Measurements from ENCODE around the gene RAB40AL. TPM values are rescaled to one million over a fixed set of nuclear protein-coding genes. Genes with fewer than 3 reads are reported as not detected.
"Not testable (repeated sequence)": the region's sequence is repeated elsewhere in the genome, so short reads cannot be mapped to it uniquely, and the experiment has no call there.

RAB40AL gene
- polyA plus RNA-seq, 1 donor from 2014 or later, result not detected

- no peaks in the 10 kb centered on the region for H3K4me1 Mint-ChIP-seq
- peaks cover 7 to 27% (median 14%) of the 10 kb centered on the region in 3 donors for H3K9me3 Mint-ChIP-seq
- H3K4me3 Mint-ChIP-seq, result peak overlapping the region in 1 of 4 donors; percentile 79
- H3K27me3 Mint-ChIP-seq, result no peaks in the 10 kb centered on the region
- H3K27ac Mint-ChIP-seq, result no peak overlapping the region
- H3K36me3 Mint-ChIP-seq, result peaks cover 2% of the 10 kb centered on the region
Observed at GRCh38 chrX:102968216-102968615, 31.1 kb downstream of the RAB40AL start.

DNA sequence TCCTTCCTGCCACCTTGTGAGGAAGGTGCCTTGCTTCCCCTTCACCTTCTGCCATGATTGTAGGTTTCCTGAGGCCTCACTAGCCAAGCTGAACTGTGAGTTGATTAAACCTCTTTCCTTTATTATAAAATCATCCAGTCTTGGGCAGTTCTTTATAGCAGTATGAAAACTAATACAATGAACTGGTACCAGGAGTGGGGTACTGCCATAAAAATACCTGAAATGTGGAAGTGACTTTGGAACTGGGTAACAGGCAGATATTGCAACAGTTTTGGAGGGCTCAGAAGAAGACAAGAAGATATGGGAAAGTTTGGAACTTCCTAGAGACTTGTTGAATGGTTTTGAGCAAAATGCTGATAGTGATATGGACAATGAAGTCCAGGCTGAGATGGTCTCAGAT is 34.5 kb downstream of the RAB40AL start:
- H3K4me3 Mint-ChIP-seq, H3K36me3 Mint-ChIP-seq, H3K27ac Mint-ChIP-seq, H3K4me1 Mint-ChIP-seq, H3K27me3 Mint-ChIP-seq: not testable (repeated sequence)
- H3K9me3 Mint-ChIP-seq, result peaks cover 8 to 27% (median 14%) of the 10 kb centered on the region in 3 donors

DNA sequence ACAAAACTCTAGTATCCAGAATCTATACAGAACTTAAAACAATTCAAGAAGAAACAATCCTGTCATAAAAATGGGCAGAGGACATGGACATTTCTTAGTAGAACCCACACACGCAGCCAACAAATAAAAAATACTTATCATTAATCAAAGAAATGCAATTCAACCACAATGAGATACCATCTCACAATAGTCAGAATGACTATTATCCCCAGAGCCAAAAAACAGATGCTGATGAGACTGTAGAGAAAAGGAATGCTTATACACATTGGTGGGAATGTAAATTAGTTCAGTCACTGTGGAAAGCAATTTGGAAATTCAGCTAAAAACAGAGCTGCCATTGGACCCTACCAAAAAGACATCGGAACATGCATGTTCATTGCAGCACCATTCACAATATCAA is 37.9 kb downstream of the RAB40AL start:
- Mint-ChIP-seq H3K4me1 (no peaks in the 10 kb centered on the region), H3K9me3 (peaks cover 6 to 18% (median 7%) of the 10 kb centered on the region in 3 donors), H3K4me3 (no peak overlapping the region), H3K27me3 (no peaks in the 10 kb centered on the region), H3K27ac (no peak overlapping the region), H3K36me3 (peaks cover 5% of the 10 kb centered on the region)

- H3K27me3 Mint-ChIP-seq, result peaks cover 4% of the 10 kb centered on the region
- no peaks in the 10 kb centered on the region for H3K4me1 Mint-ChIP-seq
- peaks cover 0 to 8% (median 4%) of the 10 kb centered on the region in 3 donors for H3K9me3 Mint-ChIP-seq
- no peak overlapping the region for H3K4me3 Mint-ChIP-seq
- H3K27ac Mint-ChIP-seq, result no peak overlapping the region
- peaks cover 5% of the 10 kb centered on the region for H3K36me3 Mint-ChIP-seq
Observed at GRCh38 chrX:102976286-102976685, 39.2 kb downstream of the RAB40AL start.

DNA sequence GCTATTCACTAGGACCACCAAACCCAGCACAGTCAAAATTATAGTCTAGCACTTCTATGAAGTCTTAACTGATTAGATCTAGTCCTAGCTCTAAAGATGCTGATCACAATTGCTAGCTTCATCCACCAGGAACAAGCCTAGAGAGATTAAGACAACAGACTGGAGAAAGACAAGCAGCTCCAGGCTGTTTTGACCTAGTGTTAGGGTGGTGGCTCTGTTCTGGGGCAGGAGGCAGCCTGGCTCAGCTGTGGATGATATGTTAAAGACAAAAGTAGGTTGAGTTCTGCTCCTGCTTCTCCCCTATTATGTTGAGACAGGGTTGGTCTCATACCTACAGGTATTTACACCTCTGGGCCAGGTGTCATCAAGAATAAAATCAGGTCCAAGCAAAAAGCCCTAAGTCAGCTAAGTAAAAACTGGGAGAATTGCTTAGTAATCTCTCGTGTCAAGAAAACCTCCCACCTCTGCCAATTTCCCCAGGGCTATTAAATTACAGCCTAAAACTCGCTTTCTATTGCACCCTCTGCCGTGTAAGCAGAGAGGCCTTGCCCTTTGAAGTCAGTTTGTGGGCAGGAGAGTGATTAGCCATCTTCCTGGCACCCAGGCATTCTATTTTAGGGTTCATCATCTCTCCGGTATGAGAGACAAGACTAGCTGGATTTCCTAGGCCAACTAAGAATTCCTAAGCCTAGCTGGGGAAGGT is 39.9 kb downstream of the RAB40AL start:
- Mint-ChIP-seq H3K9me3 (peaks cover 0 to 4% (median 1%) of the 10 kb centered on the region in 3 donors), H3K4me1 (no peaks in the 10 kb centered on the region), H3K4me3 (no peak overlapping the region), H3K27me3 (peaks cover 4% of the 10 kb centered on the region), H3K27ac (no peak overlapping the region), H3K36me3 (peaks cover 5% of the 10 kb centered on the region)

DNA sequence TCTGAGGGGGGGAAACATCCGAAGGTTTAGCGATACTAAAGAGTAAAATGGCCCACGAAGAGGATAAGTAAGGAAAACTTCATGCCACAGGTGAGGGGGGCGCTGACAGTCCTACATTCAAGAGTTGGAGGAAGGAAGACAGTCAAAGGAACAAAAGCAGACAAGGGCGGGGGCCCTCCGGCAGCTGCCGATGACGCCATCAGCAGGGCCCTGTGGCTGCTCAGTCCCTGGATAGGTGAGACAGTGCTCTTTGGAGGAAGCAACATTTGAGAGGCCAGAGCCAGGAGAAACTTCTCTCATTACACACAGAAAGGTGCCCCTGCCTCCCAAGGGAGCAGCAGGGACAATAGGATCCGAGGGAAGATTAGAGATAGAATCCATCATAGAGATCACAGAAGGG is 41.5 kb downstream of the RAB40AL start:
- H3K4me3 Mint-ChIP-seq, result no peak overlapping the region
- H3K9me3 Mint-ChIP-seq, result no peaks in the 10 kb centered on the region
- peaks cover 4% of the 10 kb centered on the region for H3K27me3 Mint-ChIP-seq
- peaks cover under 1% of the 10 kb centered on the region for H3K36me3 Mint-ChIP-seq
- H3K4me1 Mint-ChIP-seq, result no peaks in the 10 kb centered on the region
- H3K27ac Mint-ChIP-seq, result no peak overlapping the region

DNA sequence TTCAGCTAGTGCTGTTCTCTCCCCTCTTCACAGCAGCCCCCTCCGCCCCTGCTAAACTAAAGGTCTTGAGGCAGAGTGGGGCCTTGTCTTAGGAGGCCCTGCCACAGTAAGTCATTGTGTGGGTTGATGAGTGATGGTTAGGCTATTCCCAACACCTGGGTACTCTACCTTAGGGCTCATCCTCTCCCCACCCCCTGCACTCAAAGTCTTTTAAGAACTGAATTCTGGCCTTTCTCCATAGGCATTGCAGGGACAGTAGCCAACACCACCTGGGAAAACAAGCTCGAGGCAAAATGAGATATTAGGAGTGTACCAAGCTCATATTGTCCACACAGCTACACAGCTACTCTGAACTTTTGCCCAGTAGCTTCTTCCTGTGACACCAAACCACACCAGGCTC is 42.5 kb downstream of the RAB40AL start:
- Mint-ChIP-seq H3K27ac (no peak overlapping the region), H3K4me3 (no peak overlapping the region), H3K9me3 (no peaks in the 10 kb centered on the region), H3K36me3 (no peaks in the 10 kb centered on the region), H3K4me1 (no peaks in the 10 kb centered on the region), H3K27me3 (peaks cover 4% of the 10 kb centered on the region)

DNA sequence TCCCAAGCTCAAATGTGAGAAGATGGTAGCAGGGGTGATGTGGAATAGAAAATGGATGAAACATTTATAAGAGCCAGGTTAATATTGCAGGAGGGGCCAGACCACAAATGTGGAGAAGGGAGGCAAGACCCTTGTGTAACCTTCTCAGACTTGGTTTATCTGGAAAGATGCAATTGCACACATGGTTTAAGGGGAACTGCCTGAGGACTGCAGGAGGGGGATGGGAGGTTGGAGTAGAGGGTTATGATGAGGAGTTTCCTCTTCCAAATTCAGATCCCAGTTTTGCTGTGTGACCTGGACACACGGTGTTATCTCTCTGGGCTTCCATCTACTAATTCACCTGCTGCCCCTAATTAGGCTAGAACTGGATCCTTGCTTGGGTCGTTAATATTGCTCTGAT is 46.1 kb downstream of the RAB40AL start:
- Mint-ChIP-seq H3K4me3 (no peak overlapping the region), H3K4me1 (no peaks in the 10 kb centered on the region), H3K9me3 (no peaks in the 10 kb centered on the region), H3K27me3 (peaks cover 4% of the 10 kb centered on the region), H3K27ac (no peak overlapping the region), H3K36me3 (no peaks in the 10 kb centered on the region)

DNA sequence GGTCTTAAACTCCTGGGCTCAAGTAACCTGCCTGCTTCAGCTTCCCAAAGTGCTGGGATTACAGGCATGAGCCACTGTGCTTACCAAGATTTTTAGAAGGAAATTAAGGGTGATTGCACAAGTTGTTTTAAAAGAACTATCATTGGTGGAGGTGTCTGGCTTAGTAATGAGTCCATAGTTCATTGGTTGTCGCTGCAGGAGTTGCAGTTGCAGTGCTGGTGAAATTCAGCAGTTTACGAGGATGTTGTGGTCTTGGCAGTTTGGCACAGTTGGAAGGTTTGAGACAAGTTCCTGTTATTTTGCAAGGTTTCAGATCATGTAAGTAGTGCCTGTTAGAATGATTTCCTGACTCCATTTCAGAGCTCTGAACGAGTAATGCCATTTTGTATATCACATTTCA is 48.1 kb downstream of the RAB40AL start:
- H3K27me3 Mint-ChIP-seq, result peaks cover 4% of the 10 kb centered on the region
- no peaks in the 10 kb centered on the region for H3K36me3 Mint-ChIP-seq
- H3K4me1 Mint-ChIP-seq, result no peaks in the 10 kb centered on the region
- no peak overlapping the region for H3K4me3 Mint-ChIP-seq
- no peaks in the 10 kb centered on the region for H3K9me3 Mint-ChIP-seq
- no peak overlapping the region for H3K27ac Mint-ChIP-seq

Other genes starting within 250 kb of the RAB40AL start
- gene GPRASP2, start 224.8 kb upstream of the RAB40AL start, polyA plus RNA-seq, result 0.74 TPM
- gene GPRASP3, start 216.5 kb upstream of the RAB40AL start, polyA plus RNA-seq, result 0.68 TPM
- gene BEX1, start 126.9 kb downstream of the RAB40AL start, polyA plus RNA-seq, result not detected
- gene NXF3, start 155.9 kb downstream of the RAB40AL start, polyA plus RNA-seq, result not detected